ENCODE data around the gene POU2AF2.
"Not testable (repeated sequence)": the region's sequence is repeated elsewhere in the genome, so short reads cannot be mapped to it uniquely, and the experiment has no call there.

Gene POU2AF2

GRCh38 chr11:111245425-111245824, at the start of gene POU2AF2:
POU2AF2 (plus strand) TSS chr11:111245725; CDS start chr11:111245854, 129 bp downstream.
- DNase-seq: peak; percentile 40

GRCh38 chr11:111200010-111200534, 45.5 kb upstream of the POU2AF2 start:
- no peak for DNase-seq

GRCh38 chr11:111204211-111204610, 41.3 kb upstream of the POU2AF2 start:
- DNase-seq: no peak

GRCh38 chr11:111205632-111206385, 39.7 kb upstream of the POU2AF2 start:
- DNase-seq: no peak

GRCh38 chr11:111206472-111206871, 39.1 kb upstream of the POU2AF2 start:
- peak; percentile 62 for DNase-seq

GRCh38 chr11:111207213-111207612, 38.3 kb upstream of the POU2AF2 start:
- no peak for DNase-seq

GRCh38 chr11:111209543-111210355, 35.8 kb upstream of the POU2AF2 start:
- DNase-seq: no peak

- no peak for DNase-seq
These were observed 32.3 kb upstream of the POU2AF2 start for GRCh38 chr11:111213256-111213655.

GRCh38 chr11:111220721-111221120, 24.8 kb upstream of the POU2AF2 start:
- no peak for DNase-seq

- no peak for DNase-seq
These were observed 24.3 kb upstream of the POU2AF2 start for GRCh38 chr11:111221208-111221607.

GRCh38 chr11:111221936-111222335, 23.6 kb upstream of the POU2AF2 start:
- not testable (repeated sequence) for DNase-seq

- DNase-seq: not testable (repeated sequence)
These were observed 22.6 kb upstream of the POU2AF2 start for GRCh38 chr11:111222821-111223455.

- DNase-seq: no peak
These were observed 19.6 kb upstream of the POU2AF2 start for GRCh38 chr11:111225881-111226280.

GRCh38 chr11:111229604-111230003, 15.9 kb upstream of the POU2AF2 start:
- DNase-seq: no peak

GRCh38 chr11:111230122-111230465, 15.4 kb upstream of the POU2AF2 start:
- DNase-seq: no peak

- DNase-seq: no peak
These were observed 13.7 kb upstream of the POU2AF2 start for GRCh38 chr11:111231836-111232235.

- DNase-seq: no peak
These were observed 9.1 kb upstream of the POU2AF2 start for GRCh38 chr11:111236383-111236782.

- no peak for DNase-seq
These were observed 7.6 kb upstream of the POU2AF2 start for GRCh38 chr11:111237926-111238325.

- DNase-seq: no peak
These were observed 1.4 kb downstream of the POU2AF2 start for GRCh38 chr11:111246956-111247355.

- no peak for DNase-seq
These were observed 5.4 kb downstream of the POU2AF2 start for GRCh38 chr11:111250936-111251335.

- DNase-seq: no peak
These were observed 7.6 kb downstream of the POU2AF2 start for GRCh38 chr11:111253131-111253530.

- no peak for DNase-seq
These were observed 8.1 kb downstream of the POU2AF2 start for GRCh38 chr11:111253630-111254029.

- DNase-seq: no peak
These were observed 12.5 kb downstream of the POU2AF2 start for GRCh38 chr11:111258046-111258445.

Measured in NCI-H1048 (cell line).